COLO829 (cell line): ENCODE measurements around the gene CCDC177.

Experiments used
- DNase-seq: peaks from one replicate; pipeline ENCODE4 v3.0.0; 2012; ENCODE audit warnings: low spot score

Gene CCDC177

GRCh38 chr14:69528930-69529329 lies 45.7 kb downstream of the CCDC177 start:
- DNase-seq = no peak

GRCh38 chr14:69528143-69528542 lies 46.5 kb downstream of the CCDC177 start:
- DNase-seq = no peak

- DNase-seq = no peak
Observed at GRCh38 chr14:69527635-69528034, 47.0 kb downstream of the CCDC177 start.

- DNase-seq = no peak
Observed at GRCh38 chr14:69525896-69526295, 48.8 kb downstream of the CCDC177 start.

- no peak for DNase-seq
Observed at GRCh38 chr14:69522026-69522425, 52.6 kb downstream of the CCDC177 start.
